NCI-H82 treated with DMSO at 0.1 percent for 48 hours (cell line): ENCODE measurements around the gene RTTN.

Experiments used
- DNase-seq: peaks from one replicate; lab custom pipeline; 2025; ENCODE audit not compliant: unreplicated experiment; lab: John Stamatoyannopoulos, UW

Gene RTTN

GRCh38 chr18:70086085-70086484 lies 119.4 kb downstream of the RTTN start:
- no peak for DNase-seq

- no peak for DNase-seq
These were observed 119.8 kb downstream of the RTTN start for GRCh38 chr18:70085641-70086040.

GRCh38 chr18:70082430-70082829 lies 123.1 kb downstream of the RTTN start:
- DNase-seq: no peak

- no peak for DNase-seq
These were observed 127.4 kb downstream of the RTTN start for GRCh38 chr18:70078106-70078505.

GRCh38 chr18:70075906-70076305 lies 129.6 kb downstream of the RTTN start:
- DNase-seq: no peak

GRCh38 chr18:70074116-70074515 lies 131.4 kb downstream of the RTTN start:
- DNase-seq: no peak

- no peak for DNase-seq
These were observed 132.1 kb downstream of the RTTN start for GRCh38 chr18:70073432-70073831.

GRCh38 chr18:70072678-70073077 lies 132.8 kb downstream of the RTTN start:
- DNase-seq: peak; percentile 6

- no peak for DNase-seq
These were observed 135.5 kb downstream of the RTTN start for GRCh38 chr18:70069965-70070364.

GRCh38 chr18:70069382-70069781 lies 136.1 kb downstream of the RTTN start:
- no peak for DNase-seq

GRCh38 chr18:70068981-70069380 lies 136.5 kb downstream of the RTTN start:
- DNase-seq: no peak

GRCh38 chr18:70059684-70060083 lies 145.8 kb downstream of the RTTN start:
- no peak for DNase-seq

GRCh38 chr18:70058916-70059315 lies 146.6 kb downstream of the RTTN start:
- no peak for DNase-seq

- no peak for DNase-seq
These were observed 157.4 kb downstream of the RTTN start for GRCh38 chr18:70047931-70048603.

- DNase-seq: no peak
These were observed 158.7 kb downstream of the RTTN start for GRCh38 chr18:70046796-70047195.

- DNase-seq: no peak
These were observed 159.3 kb downstream of the RTTN start for GRCh38 chr18:70046207-70046606.

- DNase-seq: no peak
These were observed 160.9 kb downstream of the RTTN start for GRCh38 chr18:70044632-70045031.

GRCh38 chr18:70041459-70042050 lies 163.9 kb downstream of the RTTN start:
- DNase-seq: no peak

GRCh38 chr18:70039186-70039585 lies 166.3 kb downstream of the RTTN start:
- no peak for DNase-seq

- DNase-seq: no peak
These were observed 167.9 kb downstream of the RTTN start for GRCh38 chr18:70037431-70038061.

GRCh38 chr18:70036771-70037347 lies 168.6 kb downstream of the RTTN start:
- no peak for DNase-seq

GRCh38 chr18:70036168-70036567 lies 169.3 kb downstream of the RTTN start:
- no peak for DNase-seq
